ENCODE data around the gene GPR87.

Gene GPR87, protein sequence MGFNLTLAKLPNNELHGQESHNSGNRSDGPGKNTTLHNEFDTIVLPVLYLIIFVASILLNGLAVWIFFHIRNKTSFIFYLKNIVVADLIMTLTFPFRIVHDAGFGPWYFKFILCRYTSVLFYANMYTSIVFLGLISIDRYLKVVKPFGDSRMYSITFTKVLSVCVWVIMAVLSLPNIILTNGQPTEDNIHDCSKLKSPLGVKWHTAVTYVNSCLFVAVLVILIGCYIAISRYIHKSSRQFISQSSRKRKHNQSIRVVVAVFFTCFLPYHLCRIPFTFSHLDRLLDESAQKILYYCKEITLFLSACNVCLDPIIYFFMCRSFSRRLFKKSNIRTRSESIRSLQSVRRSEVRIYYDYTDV

DNA sequence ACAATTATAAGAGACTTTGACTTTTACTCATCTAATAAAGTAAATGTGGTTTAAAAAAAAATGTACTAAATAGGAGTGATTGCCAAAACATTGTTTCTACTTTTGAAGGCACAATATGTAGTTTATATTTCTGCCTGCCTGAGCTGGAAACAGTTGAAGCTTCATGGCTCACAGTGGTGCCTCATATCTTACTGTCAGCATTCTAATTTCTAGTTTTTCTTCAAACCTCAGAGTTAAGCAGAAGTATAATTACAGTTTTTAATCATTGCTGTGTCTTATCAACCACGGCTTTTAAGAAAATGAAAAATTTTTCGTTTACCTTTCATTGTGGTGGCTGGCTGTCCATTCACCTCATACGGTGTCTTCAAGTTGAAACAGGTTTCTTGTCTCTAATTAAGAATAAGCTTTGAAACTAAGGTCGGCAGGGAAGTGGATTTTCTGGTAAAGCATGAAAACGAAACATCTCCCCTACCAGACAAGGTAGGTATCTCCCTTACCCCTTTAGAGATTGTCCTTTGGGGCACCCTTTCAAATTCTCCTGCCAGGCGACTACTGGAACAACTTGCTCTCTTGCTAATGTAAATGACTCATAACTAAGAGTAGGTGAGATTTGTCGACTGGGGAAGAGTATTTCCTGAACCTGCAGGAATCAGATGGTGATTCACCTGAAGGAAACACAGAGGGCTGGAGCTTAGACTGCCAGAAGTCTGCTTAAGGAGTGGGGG, at the start of gene GPR87:
Gene GPR87 (minus strand): TSS at position 554 of the 725 bp plus-strand sequence. CDS start 16,720 bp downstream, outside the sequence.
- DNase-seq = no peak

DNA sequence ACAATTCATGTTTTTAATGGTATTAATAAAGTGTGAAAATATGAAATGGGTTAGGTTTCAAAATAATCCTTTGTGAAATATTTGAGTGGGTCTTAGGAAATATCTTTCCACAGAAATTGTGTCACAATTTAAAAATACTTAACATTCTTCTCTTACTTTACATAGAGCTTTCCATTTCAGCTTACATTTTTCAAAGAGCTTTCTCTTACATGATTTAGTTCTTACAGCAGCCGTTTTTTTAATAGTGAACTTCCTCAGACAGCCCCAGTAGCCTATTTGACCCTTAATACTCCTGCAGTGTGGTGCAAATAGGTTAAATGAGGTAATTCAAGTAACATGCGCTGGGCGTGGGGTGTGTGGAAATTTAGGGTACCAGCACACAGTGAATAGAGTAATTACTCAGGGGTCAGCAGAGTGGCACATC, 46.1 kb upstream of the GPR87 start:
- DNase-seq = no peak

DNA sequence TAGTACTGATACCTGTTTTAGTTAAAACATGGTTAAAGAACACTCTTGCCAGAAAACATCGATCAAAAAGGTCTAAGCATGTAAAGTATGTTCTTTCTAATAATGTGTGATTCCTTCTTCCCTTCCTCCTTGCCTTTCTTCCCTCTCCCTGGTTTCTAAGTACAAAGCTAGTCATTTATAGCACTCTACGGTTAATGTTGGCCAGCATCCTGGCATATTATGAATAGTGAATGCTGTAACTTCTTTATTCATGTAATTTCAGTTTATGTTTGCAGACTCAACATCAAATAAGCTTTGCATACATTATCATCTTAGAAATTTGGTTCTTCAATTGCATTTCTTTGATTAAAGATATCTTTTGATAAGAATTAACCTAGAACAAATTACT, 40.8 kb upstream of the GPR87 start:
- DNase-seq = no peak

DNA sequence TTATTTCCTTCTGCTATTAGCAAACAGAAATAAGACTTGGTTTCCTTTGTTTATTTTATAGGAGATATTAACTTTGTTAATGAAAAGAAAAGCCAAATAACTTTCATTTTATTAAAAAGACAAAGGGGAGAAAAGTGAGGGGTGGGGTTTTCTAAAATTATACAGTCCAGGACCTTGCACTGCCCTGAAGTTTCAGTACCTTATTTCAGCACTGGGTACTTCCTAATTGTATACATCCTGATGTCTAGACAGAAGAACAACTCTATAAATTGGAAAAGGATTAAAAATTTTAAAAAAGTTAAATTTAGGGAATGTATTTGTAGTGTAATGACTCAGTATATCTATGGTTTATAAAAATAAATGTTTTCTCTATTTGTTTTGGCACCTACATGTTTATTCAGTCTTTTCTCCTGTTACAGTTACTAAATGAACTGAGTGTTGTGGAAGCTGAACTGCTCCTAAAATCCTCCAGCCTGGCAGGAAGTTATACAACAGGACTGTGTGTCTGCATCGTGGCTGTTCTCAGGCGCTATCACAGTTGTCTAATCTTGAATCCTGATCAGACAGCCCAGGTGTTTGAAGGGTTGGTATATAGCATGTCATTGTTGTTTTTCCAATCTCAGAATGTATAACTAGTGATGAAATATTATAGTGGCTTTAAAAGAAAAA, 40.3 kb upstream of the GPR87 start:
- no peak for DNase-seq

DNA sequence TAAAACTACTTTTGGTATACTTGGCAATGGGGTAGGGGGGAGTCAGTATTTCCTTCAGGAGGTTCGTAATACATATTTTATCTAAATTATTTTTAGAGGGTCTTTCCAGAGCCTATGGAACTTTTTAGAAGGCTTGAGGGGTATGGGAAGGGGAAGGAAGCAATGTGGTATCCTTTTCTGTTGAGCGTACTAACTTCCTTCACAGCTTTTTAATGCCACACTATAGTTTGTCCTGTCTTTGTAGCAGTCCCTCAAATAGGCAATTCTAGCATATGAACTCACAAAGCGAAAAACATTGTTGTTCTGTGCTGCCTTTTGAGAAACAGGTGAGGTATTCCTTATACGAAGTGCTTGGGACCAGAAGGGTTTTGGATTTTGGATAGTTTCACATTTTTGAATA, 35.0 kb upstream of the GPR87 start:
- no peak for DNase-seq

DNA sequence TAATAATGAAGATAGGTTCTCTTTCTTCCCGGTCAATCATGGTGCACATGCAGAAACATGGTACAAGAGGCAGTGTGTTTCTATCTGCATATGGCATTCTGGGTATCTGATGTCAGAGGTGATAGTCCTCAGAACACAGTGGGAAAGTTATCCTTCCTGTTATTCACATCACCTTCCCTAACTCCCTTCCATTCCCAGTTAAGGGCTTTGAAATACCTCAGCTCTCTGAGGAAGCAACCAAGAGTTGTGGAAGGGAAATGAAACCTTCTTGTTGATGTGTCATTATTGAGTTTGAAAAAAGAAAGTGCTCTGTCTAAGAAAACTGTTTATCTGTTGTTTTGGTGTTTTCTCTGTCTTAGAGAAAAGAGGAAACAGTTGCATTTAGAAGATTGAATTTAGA, 34.6 kb upstream of the GPR87 start:
- DNase-seq = no peak

DNA sequence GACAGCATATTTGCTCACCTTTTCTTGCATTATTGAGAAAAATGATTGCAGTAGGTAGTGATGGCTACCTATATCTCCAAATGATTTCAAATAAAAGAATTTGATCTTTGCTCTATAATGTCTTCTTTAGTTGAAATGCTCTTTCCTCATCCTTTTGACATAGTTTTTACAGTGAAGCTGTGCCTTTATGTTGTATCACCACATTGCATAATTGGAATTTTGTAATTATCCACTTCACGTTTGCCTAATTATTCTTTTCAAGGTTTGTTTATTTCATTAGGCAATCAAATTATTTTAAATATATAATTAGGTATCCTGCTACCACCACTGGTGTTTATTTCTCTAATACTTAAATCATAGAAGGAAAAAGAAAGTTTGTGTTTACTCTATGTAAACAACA, 34.0 kb upstream of the GPR87 start:
- DNase-seq = no peak

DNA sequence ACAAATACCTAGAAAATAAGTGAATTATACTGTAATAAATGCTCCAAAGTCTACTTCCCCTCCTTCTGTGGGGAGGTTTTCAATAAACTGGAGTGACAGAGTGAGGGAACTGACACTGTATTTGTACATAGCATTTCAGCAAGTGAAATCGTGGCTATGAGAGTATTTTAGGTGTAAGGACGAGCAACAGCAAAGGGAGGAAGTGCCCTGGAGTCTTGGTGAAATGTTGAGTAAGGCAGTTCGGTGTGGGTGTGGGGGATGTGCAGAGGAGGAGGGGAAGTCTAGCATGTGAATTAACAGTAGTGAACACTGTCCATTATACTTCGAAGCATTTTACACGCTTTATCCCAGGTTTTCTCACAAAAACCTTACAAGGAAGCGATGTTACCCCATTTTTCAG, 30.8 kb upstream of the GPR87 start:
- no peak for DNase-seq

DNA sequence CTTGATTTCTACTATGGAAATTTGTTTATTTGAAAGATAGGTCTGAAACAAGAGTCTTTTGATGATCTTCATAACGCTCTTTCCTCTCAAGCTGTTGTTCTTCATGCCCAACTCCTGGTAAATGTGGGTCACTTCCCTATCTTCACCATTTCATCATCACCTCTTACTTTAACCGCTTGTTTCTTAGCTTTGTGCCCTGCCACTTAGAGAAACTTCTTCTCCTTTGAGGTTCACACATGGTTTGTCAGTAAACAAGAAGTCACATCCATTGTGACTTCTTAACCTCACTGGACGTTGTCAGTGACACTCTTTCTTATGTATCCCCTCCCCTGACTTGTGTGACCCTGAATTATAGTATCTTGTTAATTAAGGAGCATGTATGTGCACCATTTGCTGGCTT, 29.7 kb upstream of the GPR87 start:
- no peak for DNase-seq

DNA sequence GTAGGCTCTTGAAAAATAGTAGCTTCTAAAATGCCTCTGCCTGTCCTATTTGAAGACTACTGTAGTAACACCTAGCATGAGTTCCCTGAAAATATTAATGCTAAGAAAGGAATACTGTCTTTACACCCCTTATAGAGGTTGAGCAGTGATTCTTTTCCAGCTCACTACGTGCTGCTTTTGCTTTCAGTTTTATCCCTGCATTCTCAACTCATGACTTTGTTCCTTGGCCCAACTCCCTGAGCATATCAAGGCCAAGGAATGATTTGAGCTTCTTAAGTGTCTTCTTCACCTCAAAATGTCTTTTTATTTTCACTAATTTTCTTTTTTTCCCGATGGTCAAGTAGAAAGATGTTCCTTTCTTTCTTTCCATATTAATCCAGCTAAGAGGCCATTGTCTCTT, 29.2 kb upstream of the GPR87 start:
- DNase-seq = no peak

DNA sequence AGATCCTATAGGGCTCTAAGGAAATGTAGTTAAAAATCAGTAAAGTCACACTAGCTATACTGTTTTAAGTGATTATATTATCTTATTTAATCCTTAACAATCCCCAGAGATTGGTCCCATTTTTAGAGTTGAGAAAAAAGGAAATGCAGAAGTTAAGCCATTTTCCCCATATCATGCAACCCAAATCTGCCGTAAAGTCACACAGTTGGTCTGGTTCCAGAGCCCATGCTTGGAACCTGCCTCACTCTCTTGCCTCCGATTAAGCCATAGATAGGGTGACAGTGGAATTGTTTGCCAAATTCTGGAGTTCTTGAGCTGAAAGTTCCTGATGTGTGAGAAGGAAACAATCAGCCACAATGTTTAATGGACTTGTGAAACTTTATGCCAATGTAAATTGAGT, 15.1 kb upstream of the GPR87 start:
- DNase-seq = no peak

DNA sequence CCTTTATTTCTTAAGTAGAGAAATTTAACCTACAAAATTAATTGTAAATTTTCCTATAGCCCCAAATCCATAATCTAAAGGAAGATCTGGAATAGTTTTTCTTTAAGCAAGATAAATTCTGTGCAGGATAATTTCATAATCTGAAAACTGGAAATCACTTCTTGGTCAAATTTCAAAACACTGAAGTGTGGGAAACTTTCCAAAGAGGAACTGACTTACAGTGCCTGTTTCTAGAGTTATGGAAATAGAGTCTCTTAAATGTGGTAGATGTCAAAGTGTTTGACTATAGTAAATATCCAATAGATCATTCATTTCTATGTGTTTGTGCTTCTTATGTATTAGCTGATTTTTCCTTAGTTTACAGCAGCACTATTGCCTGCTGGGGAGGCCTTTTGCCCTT, 14.3 kb upstream of the GPR87 start:
- DNase-seq = no peak

DNA sequence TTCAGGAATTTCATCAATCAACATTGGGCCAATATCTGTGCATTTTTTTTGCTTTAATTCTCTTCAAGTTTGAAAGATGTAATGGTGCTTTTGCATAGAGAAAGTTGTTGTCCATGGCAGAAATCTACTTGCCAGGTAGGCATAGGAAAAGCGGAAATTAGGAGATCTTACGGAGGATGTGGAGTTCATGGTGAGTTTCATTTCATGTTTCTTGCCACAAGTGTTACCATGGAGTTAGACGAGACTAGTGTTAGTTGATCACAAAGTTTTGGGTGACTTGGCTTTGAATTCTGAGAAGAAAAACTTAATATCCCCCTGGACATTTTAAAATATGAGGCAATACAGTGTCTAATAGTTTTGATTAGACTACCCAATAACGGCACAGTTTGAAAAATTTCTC, 13.8 kb upstream of the GPR87 start:
- DNase-seq = no peak

DNA sequence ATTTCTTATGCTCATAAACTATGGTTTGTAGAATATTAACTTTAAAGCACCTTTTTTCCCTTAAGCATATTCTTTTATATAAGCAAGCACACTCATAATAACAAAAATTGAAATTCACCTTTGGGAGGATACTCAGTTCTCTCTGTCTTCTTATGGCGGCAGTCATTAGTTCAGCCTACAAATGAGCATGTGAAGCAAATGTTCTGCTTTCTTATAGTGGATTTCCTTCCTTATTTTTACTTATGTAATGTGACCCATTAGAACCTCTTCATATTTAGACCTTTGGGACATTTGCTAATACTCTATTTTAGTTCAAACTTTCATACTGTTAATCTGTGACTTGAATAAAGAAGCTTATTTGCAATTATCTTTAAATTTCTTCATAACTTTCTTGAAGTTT, 12.7 kb upstream of the GPR87 start, which contains the start of gene P2RY13:
Gene P2RY13 (minus strand): TSS at position 187 of the 400 bp plus-strand sequence. CDS start 21 bp downstream, at position 166.
- DNase-seq = no peak

DNA sequence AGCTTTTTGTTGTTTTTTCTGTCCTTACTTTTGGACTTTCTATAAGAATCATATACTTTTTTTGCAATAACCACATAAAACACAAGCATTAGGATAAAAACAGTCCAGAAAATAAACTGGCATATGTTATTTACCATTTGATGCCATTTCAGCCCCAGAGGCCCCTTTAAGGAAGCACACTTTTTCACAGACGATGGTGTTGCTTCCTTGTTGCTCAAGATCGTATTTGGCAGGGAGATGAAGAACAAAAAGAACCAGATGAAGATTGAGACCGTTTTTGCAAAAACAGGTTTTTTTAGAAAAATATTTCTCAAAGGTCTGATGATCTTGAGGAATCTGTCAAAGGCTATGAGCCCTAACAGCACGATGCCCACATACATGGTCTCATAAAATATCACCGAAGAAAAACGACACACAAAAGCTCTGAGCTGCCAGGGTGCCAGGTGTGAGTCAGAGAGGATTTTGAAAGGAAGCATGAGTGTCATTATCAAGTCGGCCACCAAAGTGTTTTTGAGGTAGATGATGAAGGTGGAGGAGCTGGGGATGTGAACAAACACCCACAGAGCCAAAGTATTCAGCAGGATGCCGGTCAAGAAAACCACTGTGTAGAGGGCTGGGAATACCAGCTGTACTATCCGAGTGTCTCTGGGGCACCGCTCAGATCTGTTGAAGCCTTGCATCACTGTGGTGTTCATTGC, 11.8 kb upstream of the GPR87 start:
- DNase-seq = no peak

DNA sequence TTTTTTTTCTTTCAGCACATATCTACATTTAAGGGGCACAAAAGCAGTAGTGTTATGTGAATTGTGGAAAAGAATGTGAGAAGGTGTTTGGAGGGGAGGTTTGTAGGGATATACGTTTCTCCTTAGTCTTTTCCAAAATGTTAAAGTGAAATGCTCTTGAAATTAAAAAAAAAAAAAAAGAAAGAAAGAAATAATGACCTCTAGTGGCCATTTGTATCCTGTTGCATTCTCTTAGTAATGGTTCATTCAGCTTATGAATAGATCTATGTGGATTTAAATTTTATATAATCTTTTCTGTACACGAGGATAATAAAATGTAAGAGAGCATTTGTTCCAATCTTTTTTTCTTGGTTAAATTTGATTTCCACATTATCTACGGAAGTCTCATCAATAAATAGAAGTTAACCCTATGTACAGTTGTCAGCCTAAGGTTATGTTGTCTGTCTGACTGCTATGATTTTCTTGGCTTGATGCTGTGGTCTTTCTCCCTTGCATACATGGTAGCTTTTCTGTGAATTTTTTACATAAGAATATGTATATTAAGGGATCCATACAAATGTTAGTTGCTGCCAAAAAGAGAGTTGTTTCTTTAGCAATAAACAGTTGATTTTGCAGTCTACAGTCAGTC, 11.1 kb upstream of the GPR87 start:
- DNase-seq = no peak

DNA sequence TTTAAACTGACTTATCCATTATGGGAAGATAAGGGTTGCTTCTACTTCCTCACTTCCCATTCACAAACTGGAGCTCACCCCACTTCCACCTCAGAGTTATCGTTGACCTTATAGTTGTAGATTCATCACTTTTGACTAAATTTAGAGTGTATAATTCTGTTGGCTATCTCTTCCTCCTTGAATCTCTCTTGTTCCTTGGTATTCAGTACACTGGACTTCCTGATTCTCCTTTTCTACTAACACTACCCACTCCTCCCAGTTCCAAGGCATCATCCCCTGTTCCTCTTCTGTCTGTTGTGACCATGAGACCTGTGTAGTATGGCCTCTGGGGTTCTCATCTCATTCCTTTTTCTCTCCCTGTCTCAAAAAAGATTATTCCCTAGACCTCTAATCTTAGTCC, 5.9 kb upstream of the GPR87 start:
- no peak for DNase-seq

DNA sequence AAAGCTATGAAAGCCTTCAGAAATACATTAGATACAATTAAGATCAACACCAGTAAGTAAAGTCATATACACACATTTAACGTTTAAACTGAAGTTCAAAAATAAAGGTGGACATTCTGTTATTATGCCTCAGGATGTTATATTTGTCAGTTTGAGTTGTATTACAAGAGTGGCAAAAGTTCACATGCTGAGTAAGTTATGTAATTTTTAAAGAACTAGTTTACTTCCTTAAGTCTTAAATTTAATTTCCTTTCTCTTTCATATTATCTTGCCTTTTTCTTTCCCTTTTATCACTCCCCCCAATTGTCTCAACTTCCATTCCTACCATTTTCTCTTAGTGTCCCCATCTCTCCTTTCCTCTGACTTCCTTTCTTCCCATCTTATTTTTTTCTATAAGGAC, 4.9 kb upstream of the GPR87 start:
- DNase-seq = no peak

DNA sequence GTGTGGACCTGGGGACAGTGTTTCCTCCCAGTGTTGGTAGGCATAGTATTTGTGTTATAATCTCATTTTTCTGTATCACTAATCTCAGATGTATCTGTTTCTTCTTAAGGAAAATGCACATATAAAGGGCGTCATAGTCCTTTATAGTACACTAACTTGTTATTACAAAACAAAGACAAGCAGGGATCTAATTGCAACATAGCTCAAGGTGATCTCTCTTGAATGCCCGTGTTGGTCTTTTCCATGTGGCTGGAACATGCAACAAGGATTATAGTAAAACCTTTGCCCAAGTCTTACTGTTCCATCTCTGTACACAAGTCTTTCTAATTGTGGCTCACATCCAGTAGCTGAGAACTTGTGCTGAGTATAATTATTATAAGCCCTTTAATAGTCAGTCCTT, 3.5 kb upstream of the GPR87 start:
- DNase-seq = no peak

DNA sequence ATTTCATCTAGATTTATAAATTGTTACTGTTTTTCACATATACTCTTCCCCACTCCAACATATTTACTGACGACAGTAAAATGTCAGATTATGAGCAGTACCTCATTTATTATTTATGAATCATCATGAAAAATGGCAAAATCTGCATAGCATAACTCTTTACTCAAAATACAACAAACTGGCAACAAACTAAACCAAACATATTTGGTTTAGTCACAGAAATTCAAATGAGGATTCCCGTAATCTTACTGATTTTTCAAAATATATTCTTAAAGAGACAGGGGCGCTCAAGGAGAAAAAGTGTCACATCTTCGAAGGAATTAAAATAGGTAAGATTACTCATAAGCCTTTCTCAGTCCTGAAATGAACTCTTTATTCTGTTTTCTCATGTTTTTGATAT, 3.0 kb upstream of the GPR87 start:
- DNase-seq = no peak

DNA sequence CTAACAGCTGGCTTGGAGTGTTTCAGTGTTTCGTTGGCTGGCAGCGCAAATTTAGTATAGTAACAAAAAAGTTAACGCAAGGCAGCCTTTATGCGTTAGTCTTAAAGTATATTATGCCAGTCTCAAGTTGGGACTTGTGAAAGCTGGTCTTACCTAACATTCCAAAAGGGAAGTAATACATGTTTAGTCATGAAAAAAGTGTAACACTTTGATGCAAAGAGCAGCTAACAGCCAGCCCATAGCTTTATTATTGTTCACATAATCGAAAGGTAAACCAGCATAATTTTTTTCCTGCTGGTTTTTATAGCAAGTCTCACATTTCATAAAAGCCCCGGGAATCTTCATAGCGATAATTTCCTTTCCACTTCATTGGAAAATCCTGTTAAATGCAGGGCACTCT, 2.4 kb upstream of the GPR87 start:
- no peak for DNase-seq

DNA sequence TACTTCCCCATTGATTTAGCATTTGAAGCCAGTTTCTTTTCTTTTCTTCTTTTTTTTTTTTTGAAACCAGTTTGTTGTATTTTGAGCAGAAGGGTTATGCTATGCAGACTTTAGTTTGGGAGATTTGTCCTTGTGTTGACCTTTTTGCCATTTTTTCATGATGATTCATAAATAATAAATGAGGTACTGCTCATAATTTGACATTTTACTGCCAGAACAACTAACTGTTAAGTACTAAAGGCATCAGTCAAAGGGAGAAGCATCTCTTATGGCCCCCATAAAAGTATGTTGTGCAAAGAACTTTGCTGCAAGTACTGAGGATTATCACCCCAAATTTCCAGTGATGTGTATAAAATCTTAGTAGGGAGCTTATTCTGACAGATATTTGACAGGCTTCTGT, 1.7 kb upstream of the GPR87 start:
- no peak for DNase-seq

DNA sequence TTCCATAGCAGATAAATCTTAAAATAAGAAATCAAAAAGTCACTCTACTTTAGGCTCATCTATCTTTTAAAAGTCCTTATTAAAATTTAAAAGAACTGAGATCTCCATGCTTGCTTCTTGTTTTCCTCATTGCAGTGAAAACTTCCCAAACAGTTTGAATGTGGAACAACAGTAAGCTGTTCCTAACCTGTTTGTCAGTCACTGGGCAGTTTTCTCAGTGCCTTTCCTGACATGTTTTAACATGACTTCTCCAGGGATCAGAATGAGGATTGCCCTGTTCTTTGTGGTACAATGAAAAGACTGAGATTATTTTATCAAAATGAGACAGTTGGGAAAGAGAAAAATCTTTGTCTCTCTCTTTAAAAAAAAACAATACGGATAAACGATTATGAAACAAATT, 774 bp downstream of the GPR87 start:
- DNase-seq = no peak

All from NCI-H524 treated with DMSO at 0.1 percent for 48 hours (cell line).